Astrocyte (in vitro differentiated cells and primary cell): ENCODE results near the gene SLC7A5. TPM values are rescaled to one million over a fixed set of nuclear protein-coding genes. Genes with fewer than 3 reads are reported as not detected.

Experiments
- DNase-seq: peaks from one replicate; pipeline ENCODE4 v3.0.0-alpha.2; 2010; ENCODE audit warnings: low read depth
- FAIRE-seq: peaks from 2 replicates; lab custom pipeline; 2011; peaks lifted over from hg19 to GRCh38; lab: Jason Lieb, UNC
- H2AFZ ChIP-seq: 2 replicates; pipeline ENCODE4 v1.6.0; 2012; ENCODE audit warnings: low read depth, low read length, inconsistent platforms
- H3K27ac ChIP-seq: 2 replicates; pipeline ENCODE4 v1.5.1; 2011; ENCODE audit warnings: low read depth, low read length, inconsistent platforms
- H3K27me3 ChIP-seq: 2 replicates; pipeline ENCODE4 v1.6.0; 2011; ENCODE audit warnings: low read length, inconsistent platforms; ENCODE audit not compliant: insufficient read depth
- H3K36me3 ChIP-seq: 2 replicates; pipeline ENCODE4 v1.5.1; 2011; ENCODE audit warnings: low read length, inconsistent platforms; ENCODE audit not compliant: insufficient read depth
- H3K4me1 ChIP-seq: 2 replicates; pipeline ENCODE4 v1.5.1; 2011; ENCODE audit warnings: low read length, inconsistent platforms; ENCODE audit not compliant: insufficient read depth
- H3K4me2 ChIP-seq: 2 replicates; pipeline ENCODE4 v1.6.0; 2012; ENCODE audit warnings: low read length, inconsistent platforms
- H3K4me3 ChIP-seq: 2 replicates; pipeline ENCODE4 v1.5.1; 2011; ENCODE audit warnings: low read depth, mild to moderate bottlenecking, low read length, inconsistent platforms; ENCODE audit not compliant: insufficient read depth
- H3K79me2 ChIP-seq: 2 replicates; pipeline ENCODE4 v1.6.0; 2012; ENCODE audit warnings: mild to moderate bottlenecking, low read length, inconsistent platforms; ENCODE audit not compliant: insufficient read depth
- H3K9ac ChIP-seq: 2 replicates; pipeline ENCODE4 v1.6.0; 2012; ENCODE audit warnings: mild to moderate bottlenecking, low read length, inconsistent platforms
- H3K9me3 ChIP-seq: 2 replicates; pipeline ENCODE4 v1.5.1; 2012; ENCODE audit warnings: low read depth, mild to moderate bottlenecking, low read length, inconsistent platforms; ENCODE audit not compliant: insufficient read depth
- H4K20me1 ChIP-seq: 2 replicates; pipeline ENCODE4 v1.6.0; 2012; ENCODE audit warnings: low read length, inconsistent platforms; ENCODE audit not compliant: insufficient read depth
- H3K27ac Mint-ChIP-seq: one replicate; pipeline ENCODE4 v1.8.0; 2021; ENCODE audit warnings: mild to moderate bottlenecking, mixed read lengths; ENCODE audit not compliant: unreplicated experiment
- H3K27me3 Mint-ChIP-seq: one replicate; pipeline ENCODE4 v1.8.0; 2021; ENCODE audit warnings: low read depth, mixed read lengths; ENCODE audit not compliant: unreplicated experiment
- H3K36me3 Mint-ChIP-seq: one replicate; pipeline ENCODE4 v1.8.0; 2021; ENCODE audit warnings: low read depth, mixed read lengths; ENCODE audit not compliant: unreplicated experiment
- H3K4me1 Mint-ChIP-seq: one replicate; pipeline ENCODE4 v1.8.0; 2021; ENCODE audit warnings: low read depth, mixed read lengths; ENCODE audit not compliant: unreplicated experiment
- H3K4me3 Mint-ChIP-seq: one replicate; pipeline ENCODE4 v1.8.0; 2021; ENCODE audit warnings: mild to moderate bottlenecking, moderate library complexity, mixed read lengths; ENCODE audit not compliant: unreplicated experiment
- H3K9me3 Mint-ChIP-seq: one replicate; pipeline ENCODE4 v1.8.0; 2021; ENCODE audit warnings: mild to moderate bottlenecking, mixed read lengths; ENCODE audit not compliant: unreplicated experiment
- CTCF ChIP-seq: IDR thresholded peaks from 2 replicates; pipeline ENCODE4 v1.5.1; 2011; ENCODE audit warnings: low read depth, mild to moderate bottlenecking, inconsistent platforms, low read length, moderate library complexity; ENCODE audit not compliant: insufficient read depth
- EZH2 ChIP-seq: IDR thresholded peaks from 2 replicates; pipeline ENCODE4 v1.6.1; 2012; ENCODE audit warnings: mild to moderate bottlenecking, low read length, inconsistent platforms; ENCODE audit not compliant: insufficient read depth
- total RNA-seq: library from RNA; stranded (reverse); gene quantifications from 2 replicates; pipeline ENCODE4 v1.2.1, GENCODE V29; 2021

SLC7A5 gene
- total RNA-seq, 1 donor from 2014 or later: 815 TPM

- no peaks in the 10 kb centered on the region for H3K9me3 ChIP-seq
- H3K9me3 Mint-ChIP-seq: no peaks in the 10 kb centered on the region
- H3K4me3 ChIP-seq: no peak overlapping the region
- peaks cover 45% of the 10 kb centered on the region for H3K4me1 ChIP-seq
- peaks cover 92% of the 10 kb centered on the region for H4K20me1 ChIP-seq
- peaks cover 34% of the 10 kb centered on the region for H3K4me1 Mint-ChIP-seq
- H3K4me2 ChIP-seq: no peak overlapping the region
- H3K79me2 ChIP-seq: peaks cover 96% of the 10 kb centered on the region
- no peak overlapping the region for H3K27ac ChIP-seq
- H3K27me3 Mint-ChIP-seq: no peaks in the 10 kb centered on the region
- no peak overlapping the region for H2AFZ ChIP-seq
- H3K36me3 Mint-ChIP-seq: peaks cover 7% of the 10 kb centered on the region
- DNase-seq (no peak), FAIRE-seq (no peak)
- H3K27me3 ChIP-seq: no peaks in the 10 kb centered on the region
- no peak overlapping the region for H3K4me3 Mint-ChIP-seq
- H3K36me3 ChIP-seq: peaks cover 18% of the 10 kb centered on the region
- peak overlapping the region; percentile 93 for H3K27ac Mint-ChIP-seq
- peak overlapping the region; percentile 27 for H3K9ac ChIP-seq
- peak; percentile 63 for TF ChIP-seq CTCF
- TF ChIP-seq EZH2: no peak
Measured at GRCh38 chr16:87850009-87851006, 19.0 kb downstream of the SLC7A5 start.

DNA sequence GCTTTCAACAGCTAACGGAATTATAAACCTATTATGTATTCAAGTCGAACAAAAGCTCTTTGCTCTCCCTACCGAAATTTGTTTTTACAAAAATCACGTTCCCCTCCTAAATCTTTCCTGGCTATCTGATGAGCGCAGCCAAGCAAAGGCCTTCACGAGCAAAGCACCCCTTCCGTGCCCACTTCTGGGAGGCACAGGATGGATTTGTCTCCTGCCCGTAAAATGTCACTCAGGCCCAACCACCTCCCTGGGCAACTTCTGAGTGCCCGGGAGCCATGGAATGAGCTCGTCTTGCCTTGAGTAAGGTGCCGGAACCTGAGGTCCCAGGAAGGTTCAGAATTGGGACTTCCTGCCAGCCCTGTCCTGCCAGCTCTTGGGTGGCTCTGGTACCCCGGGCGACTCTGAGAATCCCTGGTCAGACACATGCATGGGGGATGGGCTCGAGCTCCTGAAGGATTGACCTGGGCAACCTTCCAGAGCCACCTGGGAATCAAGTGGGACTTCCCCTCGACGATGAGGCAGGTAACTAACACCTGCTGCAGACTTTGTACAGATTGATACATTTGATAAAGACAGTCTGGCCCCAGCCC, 19.8 kb downstream of the SLC7A5 start:
- peaks cover 10% of the 10 kb centered on the region for H3K36me3 Mint-ChIP-seq
- Histone ChIP-seq H3K4me2 (no peak overlapping the region), H4K20me1 (peaks cover 91% of the 10 kb centered on the region), H3K27me3 (no peaks in the 10 kb centered on the region), H3K36me3 (peaks cover 18% of the 10 kb centered on the region), H3K4me1 (peaks cover 38% of the 10 kb centered on the region), H3K9me3 (no peaks in the 10 kb centered on the region), H3K4me3 (no peak overlapping the region), H2AFZ (no peak overlapping the region), H3K9ac (no peak overlapping the region), H3K27ac (no peak overlapping the region), H3K79me2 (peaks cover 96% of the 10 kb centered on the region)
- H3K4me3 Mint-ChIP-seq: no peak overlapping the region
- TF ChIP-seq EZH2 (no peak), CTCF (no peak)
- FAIRE-seq: no peak
- no peaks in the 10 kb centered on the region for H3K27me3 Mint-ChIP-seq
- no peak for DNase-seq
- peak overlapping the region; percentile 34 for H3K27ac Mint-ChIP-seq
- peaks cover 36% of the 10 kb centered on the region for H3K4me1 Mint-ChIP-seq
- peaks cover 3% of the 10 kb centered on the region for H3K9me3 Mint-ChIP-seq
